Panc1 (cell line): ENCODE measurements around the gene GSS. TPM values are rescaled to one million over a fixed set of nuclear protein-coding genes. Genes with fewer than 3 reads are reported as not detected.

Experiments used
- ATAC-seq: fragments of 200-7000 bp; cut with Tn5 transposase; 2 replicates; pipeline ENCODE4 v1.9.1; 2020; ENCODE audit warnings: mild to moderate bottlenecking, moderate library complexity
- BruUV-seq: library from RNA; stranded (reverse); fragments of 400-500 nt; replicated peaks from 2 replicates; lab custom pipeline; 2021; lab: Mats Ljungman, UMichigan
- CTCF ChIA-PET: fragments of 300-600 bp; sonication (Branson Sonifier 250); formaldehyde crosslinking; loops from one replicate; lab custom pipeline; 2022; ENCODE audit warnings: antibody characterized with exemption; lab: Charles Lee
- POLR2A ChIA-PET: fragments of 300-600 bp; sonication (Branson Sonifier 250); formaldehyde crosslinking; loops from one replicate; lab custom pipeline; 2022; ENCODE audit warnings: antibody characterized with exemption; lab: Charles Lee
- DNase-seq: peaks from one replicate; pipeline ENCODE4 v3.0.0-alpha.2; 2010; ENCODE audit warnings: low read depth, low spot score
- H3K27ac ChIP-seq: 2 replicates; pipeline ENCODE4 v1.5.1; 2011; ENCODE audit warnings: mild to moderate bottlenecking, low read length, inconsistent platforms
- H3K27me3 ChIP-seq: fragments of 200-500 bp; sonication (Bioruptor generic); 2 replicates; pipeline ENCODE4 v1.6.0; 2014; ENCODE audit warnings: low read length, inconsistent platforms; ENCODE audit not compliant: control insufficient read depth, insufficient read depth
- H3K36me3 ChIP-seq: fragments of 200-500 bp; sonication (Bioruptor generic); 2 replicates; pipeline ENCODE4 v1.5.1; 2014; ENCODE audit warnings: inconsistent platforms, mild to moderate bottlenecking, low read length, moderate library complexity; ENCODE audit not compliant: control insufficient read depth, insufficient read depth
- H3K4me1 ChIP-seq: 2 replicates; pipeline ENCODE4 v1.5.1; 2011; ENCODE audit warnings: inconsistent platforms, mild to moderate bottlenecking, low read length, moderate library complexity; ENCODE audit not compliant: control insufficient read depth, insufficient read depth
- H3K4me3 ChIP-seq, 2 experiments: 2 replicates each; pipeline ENCODE4 v1.5.1; 2011 to 2012; ENCODE audit warnings: low read depth in 2 of 2, low read length in 2 of 2, mild to moderate bottlenecking in 2 of 2, inconsistent platforms in 1 of 2, moderate library complexity in 1 of 2
- H3K9me3 ChIP-seq: fragments of 200-500 bp; sonication (Bioruptor generic); 2 replicates; pipeline ENCODE4 v1.5.1; 2014; ENCODE audit warnings: low read depth, mild to moderate bottlenecking, inconsistent platforms, low read length, moderate library complexity; ENCODE audit not compliant: control insufficient read depth, insufficient read depth
- CTCF ChIP-seq: fragments of 450-650 bp; IDR thresholded peaks from 2 replicates; pipeline ENCODE4 v1.5.1; 2017; ENCODE audit warnings: mild to moderate bottlenecking
- POLR2AphosphoS5 ChIP-seq: IDR thresholded peaks from 2 replicates; pipeline ENCODE4 v1.6.1; 2012; ENCODE audit warnings: mild to moderate bottlenecking, low read depth, low read length, moderate library complexity
- REST ChIP-seq, 2 experiments: IDR thresholded peaks; 2 replicates each; pipeline ENCODE4 v1.6.1; 2011 to 2012; ENCODE audit warnings: low read depth in 2 of 2, control low read depth in 1 of 2, low read length in 1 of 2, mild to moderate bottlenecking in 1 of 2, moderate library complexity in 1 of 2; ENCODE audit not compliant: insufficient read depth in 1 of 2
- SIN3A ChIP-seq: IDR thresholded peaks from 2 replicates; pipeline ENCODE4 v1.6.1; 2012; ENCODE audit warnings: low read depth, mild to moderate bottlenecking, low read length, moderate library complexity, borderline replicate concordance; ENCODE audit not compliant: insufficient read depth
- TCF7L2 ChIP-seq: IDR thresholded peaks from 2 replicates; pipeline ENCODE4 v1.6.1; 2011; ENCODE audit warnings: mild to moderate bottlenecking, low read depth, low read length, inconsistent platforms
- in situ Hi-C: cut with HindIII; loops from 2 replicates; pipeline ENCODE4 v1.10.0; 2016; ENCODE audit warnings: low sequenced_read_pairs, low pct_unique_long_range_greater_than_20kb
- intact Hi-C: fragments of 100-400 bp; cut with micrococcal nuclease; formaldehyde crosslinking; loops from one replicate; pipeline ENCODE4 v1.10.0; 2022; ENCODE audit not compliant: unreplicated experiment
- total RNA-seq: library from RNA; stranded (reverse); gene quantifications from one replicate; pipeline ENCODE4 v1.2.1, GENCODE V29; 2021; ENCODE audit not compliant: unreplicated experiment

GSS gene
- total RNA-seq, 1 experiment from 2014 or later, result 64.8 TPM

- BruUV-seq, result no TSS peak
- Histone ChIP-seq H3K4me1 (no peaks in the 10 kb centered on the region), H3K27me3 (no peaks in the 10 kb centered on the region), H3K36me3 (no peaks in the 10 kb centered on the region), H3K27ac (no peak overlapping the region), H3K9me3 (no peaks in the 10 kb centered on the region), H3K4me3 (no peak overlapping the region)
- intact Hi-C loops, result no loop called here
- ChIA-PET POLR2A (no interaction called here), CTCF (no interaction called here)
- TF ChIP-seq POLR2AphosphoS5 (no peak), TCF7L2 (no peak), REST (IDR thresholded peaks at IDR 0.05; ENCODE audit: insufficient read depth in 1 of 2, low read depth in 2 of 2, low read length in 1 of 2) (no peak), CTCF (no peak), SIN3A (no peak)
- in situ Hi-C loops, result no loop called here
- DNase-seq (no peak), ATAC-seq (no peak)
Observed at GRCh38 chr20:34965051-34965450, 9.4 kb upstream of the GSS start.

- Histone ChIP-seq H3K36me3 (no peaks in the 10 kb centered on the region), H3K4me1 (no peaks in the 10 kb centered on the region), H3K27me3 (no peaks in the 10 kb centered on the region), H3K9me3 (no peaks in the 10 kb centered on the region), H3K4me3 (no peak overlapping the region), H3K27ac (no peak overlapping the region)
- DNase-seq, result no peak
- ChIA-PET POLR2A (no interaction called here), CTCF (no interaction called here)
- intact Hi-C loops, result no loop called here
- no peak for ATAC-seq
- TF ChIP-seq TCF7L2, result no peak
- no peak for TF ChIP-seq CTCF
- TF ChIP-seq SIN3A, result no peak
- TF ChIP-seq REST (IDR thresholded peaks at IDR 0.05; ENCODE audit: insufficient read depth in 1 of 2, low read depth in 2 of 2, low read length in 1 of 2), result no peak
- no peak for TF ChIP-seq POLR2AphosphoS5
- BruUV-seq, result no TSS peak
- in situ Hi-C loops, result no loop called here
Observed at GRCh38 chr20:34964486-34964885, 8.9 kb upstream of the GSS start.
